ENCODE results near the gene KCNE4. TPM values are rescaled to one million over a fixed set of nuclear protein-coding genes. Genes with fewer than 3 reads are reported as not detected.

The KCNE4 gene
- total RNA-seq, 6 experiments from 2014 or later, result 0.17 to 1.2 (median 1.1) TPM

GRCh38 chr2:223037445-223037800 is 14.6 kb upstream of the KCNE4 start:
- intact Hi-C loops (cut with DNase I), result no loop called here
- Histone ChIP-seq H3K27me3 (no peaks in the 10 kb centered on the region), H3K27ac (no peak overlapping the region), H3K9me3 (no peaks in the 10 kb centered on the region), H3K36me3 (no peaks in the 10 kb centered on the region), H3K4me1 (no peaks in the 10 kb centered on the region), H3K4me3 (no peak overlapping the region)
- ATAC-seq (no peak), DNase-seq (no peak)
- WGBS (ENCODE audit: insufficient coverage, low coverage, low lambda C conversion rate, missing lambda C conversion rate), result 48% methylated on average over 2 of the region's 2 CpGs
- no peak for TF ChIP-seq CTCF (IDR thresholded peaks at IDR 0.05)

- DNase-seq (no peak), ATAC-seq (no peak)
- no peak overlapping the region for H3K4me3 ChIP-seq
- no peaks in the 10 kb centered on the region for H3K27me3 ChIP-seq
- no peak overlapping the region for H3K27ac ChIP-seq
- intact Hi-C loops (cut with DNase I), result no loop called here
- no peak for TF ChIP-seq CTCF (IDR thresholded peaks at IDR 0.05)
- no peak for TF ChIP-seq POLR2A (IDR thresholded peaks at IDR 0.05)
- H3K9me3 ChIP-seq, result no peaks in the 10 kb centered on the region
- WGBS (ENCODE audit: insufficient coverage, low coverage, low lambda C conversion rate, missing lambda C conversion rate), result 17% methylated on average over 1 of the region's 1 CpG
- no peaks in the 10 kb centered on the region for H3K4me1 ChIP-seq
- H3K36me3 ChIP-seq, result no peaks in the 10 kb centered on the region
Measured at GRCh38 chr2:223039618-223040017, 12.4 kb upstream of the KCNE4 start.

GRCh38 chr2:223040527-223040926 is 11.5 kb upstream of the KCNE4 start:
- WGBS (ENCODE audit: insufficient coverage, low coverage, low lambda C conversion rate, missing lambda C conversion rate), result 67% methylated on average over 3 of the region's 3 CpGs
- intact Hi-C loops (cut with DNase I), result no loop called here
- H3K27ac ChIP-seq, result no peak overlapping the region
- H3K27me3 ChIP-seq, result no peaks in the 10 kb centered on the region
- H3K36me3 ChIP-seq, result no peaks in the 10 kb centered on the region
- no peaks in the 10 kb centered on the region for H3K9me3 ChIP-seq
- H3K4me1 ChIP-seq, result no peaks in the 10 kb centered on the region
- DNase-seq (no peak), ATAC-seq (no peak)
- TF ChIP-seq POLR2A (IDR thresholded peaks at IDR 0.05) (no peak), CTCF (IDR thresholded peaks at IDR 0.05) (no peak)
- H3K4me3 ChIP-seq, result no peak overlapping the region

GRCh38 chr2:223041527-223042109 is 10.4 kb upstream of the KCNE4 start:
- peak in 3 of 4 donors; percentile 21 to 61 (median 35) for ATAC-seq
- Histone ChIP-seq H3K4me1 (no peaks in the 10 kb centered on the region), H3K4me3 (no peak overlapping the region), H3K9me3 (no peaks in the 10 kb centered on the region), H3K27ac (no peak overlapping the region), H3K27me3 (no peaks in the 10 kb centered on the region), H3K36me3 (no peaks in the 10 kb centered on the region)
- WGBS (ENCODE audit: insufficient coverage, low coverage, low lambda C conversion rate, missing lambda C conversion rate), result 9% methylated on average over 3 of the region's 4 CpGs
- intact Hi-C loops (cut with DNase I), result no loop called here
- DNase-seq, result peak in 1 of 3 donors; percentile 26
- TF ChIP-seq POLR2A (IDR thresholded peaks at IDR 0.05), result no peak
- no peak for TF ChIP-seq CTCF (IDR thresholded peaks at IDR 0.05)

GRCh38 chr2:223042284-223042683 is 9.7 kb upstream of the KCNE4 start:
- Histone ChIP-seq H3K9me3 (no peaks in the 10 kb centered on the region), H3K4me1 (no peaks in the 10 kb centered on the region), H3K27ac (no peak overlapping the region), H3K36me3 (no peaks in the 10 kb centered on the region), H3K27me3 (no peaks in the 10 kb centered on the region), H3K4me3 (no peak overlapping the region)
- TF ChIP-seq POLR2A (IDR thresholded peaks at IDR 0.05), result no peak
- TF ChIP-seq CTCF (IDR thresholded peaks at IDR 0.05), result no peak
- no peak for DNase-seq
- intact Hi-C loops (cut with DNase I), result no loop called here
- 52% methylated on average over 2 of the region's 2 CpGs for WGBS (ENCODE audit: insufficient coverage, low coverage, low lambda C conversion rate, missing lambda C conversion rate)
- ATAC-seq, result no peak

All from right lobe of liver (tissue), 6 donors.